ENCODE measurements around the gene TRPC4.

- TF ChIP-seq, protein P1, sequence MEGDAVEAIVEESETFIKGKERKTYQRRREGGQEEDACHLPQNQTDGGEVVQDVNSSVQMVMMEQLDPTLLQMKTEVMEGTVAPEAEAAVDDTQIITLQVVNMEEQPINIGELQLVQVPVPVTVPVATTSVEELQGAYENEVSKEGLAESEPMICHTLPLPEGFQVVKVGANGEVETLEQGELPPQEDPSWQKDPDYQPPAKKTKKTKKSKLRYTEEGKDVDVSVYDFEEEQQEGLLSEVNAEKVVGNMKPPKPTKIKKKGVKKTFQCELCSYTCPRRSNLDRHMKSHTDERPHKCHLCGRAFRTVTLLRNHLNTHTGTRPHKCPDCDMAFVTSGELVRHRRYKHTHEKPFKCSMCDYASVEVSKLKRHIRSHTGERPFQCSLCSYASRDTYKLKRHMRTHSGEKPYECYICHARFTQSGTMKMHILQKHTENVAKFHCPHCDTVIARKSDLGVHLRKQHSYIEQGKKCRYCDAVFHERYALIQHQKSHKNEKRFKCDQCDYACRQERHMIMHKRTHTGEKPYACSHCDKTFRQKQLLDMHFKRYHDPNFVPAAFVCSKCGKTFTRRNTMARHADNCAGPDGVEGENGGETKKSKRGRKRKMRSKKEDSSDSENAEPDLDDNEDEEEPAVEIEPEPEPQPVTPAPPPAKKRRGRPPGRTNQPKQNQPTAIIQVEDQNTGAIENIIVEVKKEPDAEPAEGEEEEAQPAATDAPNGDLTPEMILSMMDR (IDR thresholded peaks at IDR 0.05): no peak
- no peak for TF ChIP-seq POLR2A (IDR thresholded peaks at IDR 0.05)
Observed at GRCh38 chr13:37918116-37918714, 48.6 kb upstream of the TRPC4 start.

Data from adrenal gland (tissue), 5 donors.